ENCODE data around the gene WNK4.
A peak's percentile ranks its signal among the peaks of the same experiment; 100 is the strongest.

The WNK4 gene

GRCh38 chr17:42773290-42774035, 6.9 kb upstream of the WNK4 start, which contains the start of gene VPS25:
Gene VPS25, plus strand, starts transcription at chr17:42773449. Its CDS starts 27 bp downstream, at chr17:42773476.
- peak; percentile 78 for DNase-seq

DNA sequence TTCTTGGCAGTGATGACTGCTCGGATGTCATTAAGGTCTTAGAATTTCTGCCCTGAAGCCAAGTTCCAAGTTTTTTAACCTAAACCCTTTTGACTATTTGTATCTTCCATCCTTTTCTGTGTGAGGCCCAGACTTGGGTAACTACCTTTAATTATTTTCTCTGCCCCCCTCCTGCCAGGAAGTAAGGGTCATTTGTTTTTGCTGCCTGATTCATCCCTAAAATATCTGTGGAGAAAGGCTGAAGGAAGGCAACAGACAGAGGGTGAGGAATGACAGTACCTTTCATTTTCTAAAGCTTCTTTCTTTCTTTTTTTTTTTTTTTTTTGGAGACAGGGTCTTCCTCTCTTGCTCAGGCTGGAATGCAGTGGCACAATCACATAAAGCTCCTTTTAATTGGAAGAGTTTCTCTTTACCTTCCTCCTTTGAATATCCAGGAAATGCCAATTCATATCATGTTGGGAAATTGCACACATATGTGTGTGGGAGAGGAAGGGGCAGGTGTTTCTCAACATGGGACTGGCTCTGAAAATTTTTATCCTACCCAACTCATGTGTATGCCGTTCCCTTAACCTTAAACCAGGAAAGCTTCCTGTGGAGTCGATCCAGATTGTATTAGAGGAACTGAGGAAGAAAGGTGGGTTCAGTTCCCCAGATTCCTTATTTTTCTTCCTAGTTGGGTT, 6.2 kb upstream of the WNK4 start:
- DNase-seq = no peak

DNA sequence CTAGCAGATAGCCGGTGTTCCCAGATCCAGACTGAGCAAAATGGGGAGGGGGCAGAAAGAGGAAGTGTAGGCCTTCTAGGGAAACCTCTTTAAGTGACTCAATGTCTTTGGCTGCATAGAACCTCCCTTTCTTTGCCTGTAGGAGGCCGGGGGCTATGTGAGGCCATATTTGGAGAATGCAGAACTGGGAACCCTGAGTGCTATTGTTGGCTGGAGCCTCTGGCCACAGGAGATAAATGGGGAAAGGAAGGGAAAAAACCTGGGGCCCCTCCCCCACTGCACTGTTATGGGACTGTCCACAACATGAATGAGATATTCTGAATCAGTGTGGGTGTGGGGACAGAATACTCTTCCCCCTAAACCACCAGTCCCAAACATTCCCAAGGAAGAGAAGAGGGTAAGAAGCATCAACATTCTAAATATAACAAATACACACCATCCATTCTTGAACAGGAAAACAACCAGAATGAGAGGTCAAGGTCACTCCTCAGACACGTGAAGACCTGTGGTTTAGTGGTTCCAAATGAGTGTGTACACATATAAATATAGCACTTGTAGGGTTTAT, 4.8 kb upstream of the WNK4 start:
- no peak for DNase-seq

- no peak for DNase-seq
Measured at GRCh38 chr17:42778570-42778969, 1.8 kb upstream of the WNK4 start.

- DNase-seq = no peak
Measured at GRCh38 chr17:42779304-42779935, 990 bp upstream of the WNK4 start.

DNA sequence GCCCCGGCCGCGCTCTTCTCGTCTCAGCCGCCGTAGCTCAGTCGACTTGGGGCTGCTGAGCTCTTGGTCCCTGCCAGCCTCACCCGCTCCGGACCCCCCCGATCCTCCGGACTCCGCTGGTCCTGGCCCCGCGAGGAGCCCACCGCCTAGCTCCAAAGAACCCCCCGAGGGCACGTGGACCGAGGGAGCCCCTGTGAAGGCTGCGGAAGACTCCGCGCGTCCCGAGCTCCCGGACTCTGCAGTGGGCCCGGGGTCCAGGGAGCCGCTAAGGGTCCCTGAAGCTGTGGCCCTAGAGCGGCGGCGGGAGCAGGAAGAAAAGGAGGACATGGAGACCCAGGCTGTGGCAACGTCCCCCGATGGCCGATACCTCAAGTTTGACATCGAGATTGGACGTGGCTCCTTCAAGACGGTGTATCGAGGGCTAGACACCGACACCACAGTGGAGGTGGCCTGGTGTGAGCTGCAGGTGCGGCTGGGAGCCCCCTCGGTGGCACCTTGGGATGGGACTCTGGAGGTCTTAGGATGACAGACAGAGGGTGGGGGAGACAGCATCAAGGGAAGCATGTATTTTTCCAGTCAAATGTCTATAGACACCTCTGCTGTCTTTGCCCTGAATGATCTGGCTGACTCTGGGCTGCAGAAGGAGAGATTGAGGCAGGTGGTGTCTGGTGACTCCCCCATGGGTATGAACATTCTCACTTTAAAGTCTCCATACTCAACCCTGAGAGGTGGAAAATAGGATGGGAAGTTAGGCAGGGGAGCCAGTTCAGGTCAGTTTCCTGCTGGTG, 635 bp downstream of the WNK4 start:
- DNase-seq = no peak

DNA sequence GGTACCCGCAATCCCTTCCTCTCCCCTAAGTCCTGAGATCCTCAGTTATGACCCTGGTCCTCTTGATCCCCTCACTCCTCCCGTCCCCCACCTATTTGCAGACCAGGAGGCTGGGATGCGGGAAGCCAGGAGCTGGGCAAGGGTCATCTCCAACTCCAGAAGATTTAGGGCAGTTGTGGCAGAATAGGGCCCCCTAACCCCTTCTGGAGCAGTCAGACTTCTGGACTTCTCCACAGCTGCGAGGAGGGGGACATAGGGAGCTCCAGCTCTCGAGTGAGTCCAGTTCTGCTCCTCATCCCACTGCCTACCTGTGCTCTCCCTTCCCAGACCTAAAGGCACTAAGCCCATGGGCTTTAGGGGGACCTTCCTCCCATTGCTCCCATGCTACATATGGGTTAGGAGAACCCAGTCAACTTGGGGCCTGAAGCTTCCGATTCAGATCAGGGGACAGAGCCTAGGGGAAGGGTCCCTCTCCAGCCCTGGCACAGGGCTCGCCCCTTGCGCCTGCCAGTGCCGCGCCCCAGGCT, 1.3 kb downstream of the WNK4 start:
- DNase-seq = no peak

DNA sequence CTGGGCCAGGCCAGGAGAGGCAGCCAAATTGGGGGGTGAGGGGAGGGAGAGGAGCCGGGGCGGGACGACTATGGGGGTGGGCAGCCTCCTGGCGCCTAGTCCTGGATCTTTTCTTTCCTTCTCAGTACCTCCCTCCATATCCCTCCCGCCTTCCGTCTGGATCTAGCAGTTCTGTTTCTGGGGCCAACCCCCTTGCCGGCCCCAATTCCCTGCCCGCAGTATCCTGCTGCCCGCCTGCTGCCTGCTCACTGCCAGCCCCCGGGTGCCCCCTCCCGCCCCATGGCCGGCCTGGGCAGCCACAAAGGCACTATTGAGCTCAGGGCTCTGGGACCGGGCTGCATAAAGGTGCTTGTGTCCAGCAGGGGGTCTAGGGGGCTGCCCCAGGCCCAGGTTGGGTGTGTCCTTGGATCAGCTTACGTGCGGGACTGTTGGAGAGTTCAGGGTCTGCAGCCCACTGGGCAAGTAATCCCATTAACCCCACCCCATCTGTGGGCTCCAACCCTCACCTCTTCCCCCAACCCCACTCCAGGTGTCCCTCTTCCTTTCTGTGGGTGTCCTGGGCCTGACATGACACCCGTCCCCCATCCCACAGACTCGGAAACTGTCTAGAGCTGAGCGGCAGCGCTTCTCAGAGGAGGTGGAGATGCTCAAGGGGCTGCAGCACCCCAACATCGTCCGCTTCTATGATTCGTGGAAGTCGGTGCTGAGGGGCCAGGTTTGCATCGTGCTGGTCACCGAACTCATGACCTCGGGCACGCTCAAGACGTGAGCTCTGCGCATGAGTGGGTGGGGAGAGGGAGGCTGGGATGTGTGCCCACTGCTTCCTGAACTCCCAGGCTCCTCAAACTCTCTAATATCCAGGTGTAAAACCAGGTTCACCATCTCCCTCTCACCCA, 2.0 kb downstream of the WNK4 start:
- DNase-seq = no peak

GRCh38 chr17:42783062-42783790, 2.8 kb downstream of the WNK4 start:
- no peak for DNase-seq

DNA sequence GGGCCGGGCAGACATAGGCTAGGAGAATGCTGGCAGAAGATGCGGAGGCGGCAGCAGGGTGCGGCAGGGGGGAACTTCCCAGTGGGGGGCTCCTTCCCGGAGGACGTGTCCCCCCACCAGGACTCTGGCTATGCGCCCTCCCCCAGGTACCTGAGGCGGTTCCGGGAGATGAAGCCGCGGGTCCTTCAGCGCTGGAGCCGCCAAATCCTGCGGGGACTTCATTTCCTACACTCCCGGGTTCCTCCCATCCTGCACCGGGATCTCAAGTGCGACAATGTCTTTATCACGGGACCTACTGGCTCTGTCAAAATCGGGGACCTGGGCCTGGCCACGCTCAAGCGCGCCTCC, 3.4 kb downstream of the WNK4 start:
- DNase-seq = no peak

DNA sequence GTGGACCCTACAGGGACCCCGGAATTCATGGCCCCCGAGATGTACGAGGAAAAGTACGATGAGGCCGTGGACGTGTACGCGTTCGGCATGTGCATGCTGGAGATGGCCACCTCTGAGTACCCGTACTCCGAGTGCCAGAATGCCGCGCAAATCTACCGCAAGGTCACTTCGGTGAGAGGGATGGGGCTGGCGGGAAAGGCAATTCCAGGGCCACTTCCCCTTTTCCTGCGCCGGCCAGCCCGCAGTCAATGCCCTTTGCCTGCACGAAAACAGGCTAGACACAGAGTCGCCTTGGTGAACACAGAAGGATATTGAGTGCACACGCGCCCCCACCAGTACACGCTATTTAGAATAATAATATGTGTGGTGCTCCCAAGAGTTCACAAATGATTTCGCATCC, 4.0 kb downstream of the WNK4 start:
- no peak for DNase-seq

GRCh38 chr17:42784811-42785592, 4.6 kb downstream of the WNK4 start:
- DNase-seq = no peak

GRCh38 chr17:42787266-42787665, 6.9 kb downstream of the WNK4 start:
- no peak for DNase-seq

DNA sequence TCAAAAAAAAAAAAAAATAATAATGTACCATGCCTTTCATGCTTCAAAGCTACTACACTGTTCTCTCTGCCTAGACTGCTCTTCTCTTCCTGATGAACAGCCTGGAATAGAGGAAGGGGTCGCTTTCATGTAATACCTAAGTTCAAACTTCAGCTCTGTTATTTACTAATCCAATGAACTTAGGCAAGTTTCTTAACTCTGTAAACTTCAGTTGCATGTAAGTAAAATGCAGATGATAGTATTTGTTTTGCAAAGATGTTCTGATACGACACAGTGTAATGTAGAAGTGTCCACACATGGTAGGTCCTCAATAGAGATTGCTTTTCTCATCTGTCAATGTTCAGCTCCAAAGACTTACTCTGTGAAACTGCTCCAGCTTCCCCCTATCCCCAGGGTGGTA, 11.5 kb downstream of the WNK4 start:
- no peak for DNase-seq

DNA sequence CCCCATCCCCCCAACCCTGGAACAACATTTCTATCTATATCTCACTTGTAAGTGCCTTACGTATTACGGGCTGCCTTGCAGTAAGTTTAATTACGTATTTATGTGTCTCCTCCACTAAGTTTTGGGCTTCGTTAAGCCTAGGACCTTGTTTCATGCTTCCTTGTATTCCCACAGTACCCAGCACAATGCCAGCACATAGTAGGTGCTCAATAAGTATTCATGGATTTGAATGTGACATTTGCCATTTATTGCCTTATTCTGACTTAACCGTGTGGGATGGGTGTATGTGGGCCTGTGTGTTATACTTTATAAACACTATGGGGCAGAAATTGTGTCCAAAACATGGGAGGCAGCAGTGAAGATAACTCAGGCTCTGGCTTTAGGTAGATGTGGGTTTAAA, 12.1 kb downstream of the WNK4 start:
- no peak for DNase-seq

- no peak for DNase-seq
Measured at GRCh38 chr17:42795061-42795460, 14.7 kb downstream of the WNK4 start.

DNA sequence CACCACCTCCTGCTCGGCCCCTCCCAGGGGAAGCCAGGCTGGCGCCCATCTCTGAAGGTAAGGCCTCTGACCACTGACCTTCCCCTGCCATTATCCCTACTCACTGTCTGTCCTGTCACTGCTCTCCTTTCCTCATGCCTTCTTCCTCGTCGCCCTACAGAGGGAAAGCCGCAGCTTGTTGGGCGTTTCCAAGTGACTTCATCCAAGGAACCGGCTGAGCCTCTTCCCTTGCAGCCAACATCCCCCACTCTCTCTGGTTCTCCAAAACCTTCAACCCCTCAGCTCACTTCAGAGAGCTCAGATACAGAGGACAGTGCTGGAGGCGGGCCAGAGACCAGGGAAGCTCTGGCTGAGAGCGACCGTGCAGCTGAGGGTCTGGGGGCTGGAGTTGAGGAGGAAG, 15.1 kb downstream of the WNK4 start:
- no peak for DNase-seq

DNA sequence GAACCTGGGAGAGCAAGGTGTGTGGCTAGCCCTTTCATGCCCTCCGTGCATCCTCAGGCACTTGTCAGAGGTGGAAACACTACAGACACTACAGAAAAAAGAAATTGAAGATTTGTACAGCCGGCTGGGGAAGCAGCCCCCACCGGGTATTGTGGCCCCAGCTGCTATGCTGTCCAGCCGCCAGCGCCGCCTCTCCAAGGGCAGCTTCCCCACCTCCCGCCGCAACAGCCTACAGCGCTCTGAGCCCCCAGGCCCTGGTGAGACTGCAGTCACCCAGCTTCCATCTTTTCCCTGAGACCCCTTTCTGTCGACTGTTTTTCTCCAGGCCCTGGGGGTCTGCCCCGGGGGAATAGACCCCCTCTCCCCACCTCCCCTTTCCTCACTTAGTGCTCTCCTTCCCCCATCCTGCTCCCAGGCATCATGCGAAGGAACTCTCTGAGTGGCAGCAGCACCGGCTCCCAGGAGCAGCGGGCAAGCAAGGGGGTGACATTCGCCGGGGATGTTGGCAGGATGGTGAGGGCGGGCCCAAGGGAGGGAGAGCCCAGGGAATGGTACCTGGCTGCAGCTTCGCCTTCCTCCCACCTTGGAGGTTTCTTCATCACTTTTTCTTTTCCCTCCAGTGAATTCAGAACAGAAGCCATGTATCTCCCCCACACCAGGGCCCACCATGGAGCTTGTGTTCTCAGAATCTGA, 15.8 kb downstream of the WNK4 start:
- no peak for DNase-seq

Measured in CD4-positive, alpha-beta T cell treated with Interleukin-15 for 1 hour (primary cell).